MCF 10A (cell line): Measurements from ENCODE around the gene TCF21. TPM values are rescaled to one million over a fixed set of nuclear protein-coding genes. Genes with fewer than 3 reads are reported as not detected.

Experiments
- BruUV-seq: library from RNA; stranded (reverse); fragments of 400-500 nt; replicated peaks from 2 replicates; lab custom pipeline; 2021; lab: Mats Ljungman, UMichigan
- CTCF ChIA-PET: fragments of 300-600 bp; sonication (Branson Sonifier 250); formaldehyde crosslinking; extraction: SDS; loops from one replicate; lab custom pipeline; 2021; ENCODE audit warnings: antibody characterized with exemption, inconsistent platforms; lab: Yijun Ruan, JAX
- POLR2A ChIA-PET: fragments of 300-600, 350-650 bp; sonication (Branson Sonifier 250); formaldehyde crosslinking; extraction: SDS; loops from one replicate; lab custom pipeline; 2020; ENCODE audit warnings: antibody characterized with exemption, inconsistent platforms; lab: Yijun Ruan, JAX
- DNase-seq: peaks from one replicate; pipeline ENCODE4 v3.0.0-alpha.2; 2018; ENCODE audit not compliant: unreplicated experiment
- H3K27ac Mint-ChIP-seq: one replicate; pipeline ENCODE4 v1.8.0; 2022; ENCODE audit warnings: mild to moderate bottlenecking, low read depth, mixed read lengths; ENCODE audit not compliant: unreplicated experiment
- H3K27me3 Mint-ChIP-seq: one replicate; pipeline ENCODE4 v1.8.0; 2022; ENCODE audit warnings: mixed read lengths; ENCODE audit not compliant: insufficient read depth, unreplicated experiment
- H3K36me3 Mint-ChIP-seq: one replicate; pipeline ENCODE4 v1.8.0; 2022; ENCODE audit warnings: mild to moderate bottlenecking, moderate library complexity, mixed read lengths; ENCODE audit not compliant: insufficient read depth, unreplicated experiment
- H3K4me1 Mint-ChIP-seq: one replicate; pipeline ENCODE4 v1.8.0; 2022; ENCODE audit warnings: mixed read lengths; ENCODE audit not compliant: insufficient read depth, unreplicated experiment
- H3K4me3 Mint-ChIP-seq: one replicate; pipeline ENCODE4 v1.8.0; 2022; ENCODE audit warnings: mild to moderate bottlenecking, moderate library complexity, mixed read lengths; ENCODE audit not compliant: unreplicated experiment
- H3K9me3 Mint-ChIP-seq: one replicate; pipeline ENCODE4 v1.8.0; 2022; ENCODE audit warnings: mixed read lengths; ENCODE audit not compliant: unreplicated experiment
- intact Hi-C: fragments of 100-400 bp; cut with micrococcal nuclease; formaldehyde crosslinking; loops from 2 replicates; pipeline ENCODE4 v1.14.1; 2022
- total RNA-seq: library from RNA; stranded (reverse); gene quantifications from 2 replicates; pipeline ENCODE4 v1.2.3, GENCODE V29; 2022
- TF ChIP-seq, protein P1 (sequence below): fragments of 200-600 bp; IDR thresholded peaks from one replicate; pipeline ENCODE4 v1.8.0; 2022; ENCODE audit warnings: antibody characterized with exemption, mild to moderate bottlenecking; ENCODE audit not compliant: unreplicated experiment

Gene TCF21
- total RNA-seq, 1 experiment from 2014 or later = not detected

GRCh38 chr6:133889557-133890403 is 867 bp downstream of the TCF21 start:
- H3K27ac Mint-ChIP-seq = no peak overlapping the region
- no TSS peak for BruUV-seq
- H3K4me3 Mint-ChIP-seq = no peak overlapping the region
- H3K36me3 Mint-ChIP-seq = peaks cover 6% of the 10 kb centered on the region
- H3K4me1 Mint-ChIP-seq = peaks cover 19% of the 10 kb centered on the region
- POLR2A ChIA-PET = no interaction called here
- intact Hi-C loops = no loop called here
- no peaks in the 10 kb centered on the region for H3K27me3 Mint-ChIP-seq
- TF ChIP-seq, protein P1, sequence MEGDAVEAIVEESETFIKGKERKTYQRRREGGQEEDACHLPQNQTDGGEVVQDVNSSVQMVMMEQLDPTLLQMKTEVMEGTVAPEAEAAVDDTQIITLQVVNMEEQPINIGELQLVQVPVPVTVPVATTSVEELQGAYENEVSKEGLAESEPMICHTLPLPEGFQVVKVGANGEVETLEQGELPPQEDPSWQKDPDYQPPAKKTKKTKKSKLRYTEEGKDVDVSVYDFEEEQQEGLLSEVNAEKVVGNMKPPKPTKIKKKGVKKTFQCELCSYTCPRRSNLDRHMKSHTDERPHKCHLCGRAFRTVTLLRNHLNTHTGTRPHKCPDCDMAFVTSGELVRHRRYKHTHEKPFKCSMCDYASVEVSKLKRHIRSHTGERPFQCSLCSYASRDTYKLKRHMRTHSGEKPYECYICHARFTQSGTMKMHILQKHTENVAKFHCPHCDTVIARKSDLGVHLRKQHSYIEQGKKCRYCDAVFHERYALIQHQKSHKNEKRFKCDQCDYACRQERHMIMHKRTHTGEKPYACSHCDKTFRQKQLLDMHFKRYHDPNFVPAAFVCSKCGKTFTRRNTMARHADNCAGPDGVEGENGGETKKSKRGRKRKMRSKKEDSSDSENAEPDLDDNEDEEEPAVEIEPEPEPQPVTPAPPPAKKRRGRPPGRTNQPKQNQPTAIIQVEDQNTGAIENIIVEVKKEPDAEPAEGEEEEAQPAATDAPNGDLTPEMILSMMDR = no peak
- no peak for DNase-seq
- CTCF ChIA-PET = interaction anchor here (0.6 to 0.7 kb wide), 3 partner anchors 181 to 921 kb away, joined by 3 to 5 read pairs (median 3); no protein-coding TSS in a partner anchor
- H3K9me3 Mint-ChIP-seq = no peaks in the 10 kb centered on the region

GRCh38 chr6:133890711-133891148 is 1.8 kb downstream of the TCF21 start:
- Mint-ChIP-seq H3K27ac (no peak overlapping the region), H3K4me1 (peaks cover 18% of the 10 kb centered on the region), H3K4me3 (peak overlapping the region; percentile 75), H3K36me3 (peaks cover 6% of the 10 kb centered on the region), H3K9me3 (no peaks in the 10 kb centered on the region), H3K27me3 (no peaks in the 10 kb centered on the region)
- no peak for DNase-seq
- no TSS peak for BruUV-seq
- TF ChIP-seq, protein P1 = no peak
- intact Hi-C loops = no loop called here
- ChIA-PET POLR2A (interaction anchor here (0.6 to 1.1 kb wide), 5 partner anchors 8 to 1204 kb away, joined by 3 to 5 read pairs (median 3); no protein-coding TSS in a partner anchor), CTCF (interaction anchor here (0.6 to 0.7 kb wide), 2 partner anchors 95 to 738 kb away, joined by 3 to 5 read pairs; no protein-coding TSS in a partner anchor)

DNA sequence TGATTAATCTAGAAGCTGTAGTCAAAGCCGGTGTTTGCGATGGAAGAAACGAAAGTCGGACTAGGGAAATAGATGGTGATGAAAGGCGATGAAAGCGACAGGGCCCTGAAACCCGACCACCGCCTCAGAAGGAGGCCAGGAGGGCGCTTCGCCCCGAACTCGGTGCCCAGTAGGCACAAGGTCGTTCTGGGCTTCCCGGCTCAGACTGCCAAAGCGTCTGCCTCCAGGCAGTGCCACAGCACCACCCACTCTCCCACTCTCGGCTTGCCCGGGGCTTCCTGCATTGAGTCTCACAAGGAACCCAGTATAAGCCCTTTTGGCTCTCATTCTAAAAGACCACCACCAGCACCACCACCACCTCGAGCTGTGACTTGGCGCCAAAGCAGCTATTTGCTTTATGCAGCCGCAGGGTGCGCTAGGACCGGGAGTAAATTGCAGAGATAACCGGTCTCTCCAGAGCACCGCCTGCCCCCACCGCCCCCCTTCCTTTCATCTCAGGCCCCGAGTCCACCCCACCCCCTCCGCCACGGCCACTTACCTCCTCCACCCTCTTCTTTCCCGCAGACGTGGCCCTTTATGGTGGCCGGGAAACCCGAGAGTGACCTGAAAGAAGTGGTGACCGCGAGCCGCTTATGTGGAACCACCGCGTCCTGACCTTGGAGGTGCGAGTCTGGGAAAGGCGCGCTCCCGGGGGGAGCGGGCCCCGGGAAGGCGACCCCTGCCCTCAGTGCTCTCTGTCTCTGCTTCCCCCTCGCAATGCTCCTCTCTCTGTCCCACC is 2.4 kb downstream of the TCF21 start:
- no peaks in the 10 kb centered on the region for H3K27me3 Mint-ChIP-seq
- TF ChIP-seq, protein P1 = no peak
- H3K4me3 Mint-ChIP-seq = peak overlapping the region; percentile 75
- BruUV-seq = no TSS peak
- peak overlapping the region; percentile 44 for H3K27ac Mint-ChIP-seq
- H3K36me3 Mint-ChIP-seq = peaks cover 6% of the 10 kb centered on the region
- no peaks in the 10 kb centered on the region for H3K9me3 Mint-ChIP-seq
- ChIA-PET CTCF (interaction anchor here (0.6 to 0.7 kb wide), 2 partner anchors 94 to 737 kb away, joined by 3 to 5 read pairs; no protein-coding TSS in a partner anchor), POLR2A (interaction anchor here (0.6 to 1.1 kb wide), 4 partner anchors 9 to 1205 kb away, joined by 3 to 5 read pairs (median 3); no protein-coding TSS in a partner anchor)
- peaks cover 14% of the 10 kb centered on the region for H3K4me1 Mint-ChIP-seq
- intact Hi-C loops = no loop called here
- DNase-seq = peak; percentile 20
